Progenitor cell of endocrine pancreas (in vitro differentiated cells): Measurements from ENCODE around the gene TLE2. TPM values are rescaled to one million over a fixed set of nuclear protein-coding genes. Genes with fewer than 3 reads are reported as not detected.
A peak's percentile ranks its signal among the peaks of the same experiment; 100 is the strongest.

Experiments
- DNase-seq: peaks from one replicate; pipeline ENCODE4 v3.0.0; 2021; ENCODE audit warnings: low spot score; ENCODE audit not compliant: unreplicated experiment
- H3K27ac Mint-ChIP-seq: 2 replicates; pipeline ENCODE4 v1.8.0; 2021; ENCODE audit warnings: mild to moderate bottlenecking, moderate library complexity, mixed read lengths
- H3K27me3 Mint-ChIP-seq: 2 replicates; pipeline ENCODE4 v1.8.0; 2021; ENCODE audit warnings: mixed read lengths
- H3K36me3 Mint-ChIP-seq: 2 replicates; pipeline ENCODE4 v1.8.0; 2022; ENCODE audit warnings: mixed read lengths; ENCODE audit not compliant: insufficient read depth
- H3K4me1 Mint-ChIP-seq: 2 replicates; pipeline ENCODE4 v1.8.0; 2021; ENCODE audit warnings: low read depth, mixed read lengths
- H3K4me3 Mint-ChIP-seq: 2 replicates; pipeline ENCODE4 v1.8.0; 2021; ENCODE audit warnings: low read depth, mild to moderate bottlenecking, moderate library complexity, mixed read lengths
- H3K9me3 Mint-ChIP-seq: 2 replicates; pipeline ENCODE4 v1.8.0; 2021; ENCODE audit warnings: low read depth, mixed read lengths
- CTCF ChIP-seq: fragments of 200-600 bp; sonication (generic); IDR thresholded peaks from one replicate; pipeline ENCODE4 v1.5.0; 2021; ENCODE audit warnings: antibody characterized with exemption, mild to moderate bottlenecking; ENCODE audit not compliant: unreplicated experiment
- total RNA-seq: library from RNA; stranded (reverse); gene quantifications from 2 replicates; pipeline ENCODE4 v1.2.1, GENCODE V29; 2021

The TLE2 gene
- total RNA-seq, 1 donor from 2014 or later = 160 TPM

GRCh38 chr19:3027981-3028304, 1.1 kb downstream of the TLE2 start:
- Mint-ChIP-seq H3K27ac (peak overlapping the region; percentile 56), H3K4me3 (peak overlapping the region; percentile 73), H3K27me3 (no peaks in the 10 kb centered on the region), H3K9me3 (no peaks in the 10 kb centered on the region), H3K36me3 (peaks cover 4% of the 10 kb centered on the region), H3K4me1 (peaks cover 31% of the 10 kb centered on the region)
- no peak for TF ChIP-seq CTCF
- DNase-seq = no peak

GRCh38 chr19:3027292-3027691, 1.8 kb downstream of the TLE2 start:
- H3K27me3 Mint-ChIP-seq = no peaks in the 10 kb centered on the region
- peak overlapping the region; percentile 56 for H3K27ac Mint-ChIP-seq
- peaks cover 6% of the 10 kb centered on the region for H3K36me3 Mint-ChIP-seq
- no peak for TF ChIP-seq CTCF
- no peaks in the 10 kb centered on the region for H3K9me3 Mint-ChIP-seq
- peak overlapping the region; percentile 73 for H3K4me3 Mint-ChIP-seq
- H3K4me1 Mint-ChIP-seq = peaks cover 30% of the 10 kb centered on the region
- no peak for DNase-seq

DNA sequence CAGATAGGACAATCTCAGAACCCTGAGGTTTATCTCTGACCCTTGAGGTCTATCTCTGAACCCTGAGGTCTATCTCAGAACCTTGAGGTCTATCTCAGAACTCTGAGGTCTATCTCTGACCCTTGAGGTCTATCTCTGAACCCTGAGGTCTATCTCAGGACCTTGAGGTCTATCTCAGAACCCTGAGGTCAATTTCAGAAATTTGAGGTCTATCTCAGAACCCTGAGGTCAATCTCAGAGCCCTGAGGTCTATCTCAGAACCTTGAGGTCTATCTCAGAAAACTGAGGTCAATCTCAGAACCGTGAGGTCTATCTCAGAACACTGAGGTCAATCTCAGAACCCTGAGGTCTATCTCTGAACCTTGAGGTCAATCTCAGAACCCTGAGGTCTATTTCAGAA, 2.3 kb downstream of the TLE2 start:
- peaks cover 30% of the 10 kb centered on the region for H3K4me1 Mint-ChIP-seq
- H3K27me3 Mint-ChIP-seq = no peaks in the 10 kb centered on the region
- no peak for DNase-seq
- no peaks in the 10 kb centered on the region for H3K9me3 Mint-ChIP-seq
- TF ChIP-seq CTCF = no peak
- peaks cover 6% of the 10 kb centered on the region for H3K36me3 Mint-ChIP-seq
- no peak overlapping the region for H3K4me3 Mint-ChIP-seq
- no peak overlapping the region for H3K27ac Mint-ChIP-seq

GRCh38 chr19:3025549-3025886, 3.6 kb downstream of the TLE2 start:
- Mint-ChIP-seq H3K4me3 (peak overlapping the region; percentile 64), H3K27ac (peak overlapping the region; percentile 93), H3K4me1 (peaks cover 22% of the 10 kb centered on the region), H3K36me3 (peaks cover 6% of the 10 kb centered on the region), H3K27me3 (no peaks in the 10 kb centered on the region), H3K9me3 (no peaks in the 10 kb centered on the region)
- no peak for TF ChIP-seq CTCF
- no peak for DNase-seq

- Mint-ChIP-seq H3K27me3 (no peaks in the 10 kb centered on the region), H3K27ac (peak overlapping the region; percentile 93), H3K9me3 (no peaks in the 10 kb centered on the region), H3K4me1 (peaks cover 21% of the 10 kb centered on the region), H3K4me3 (peak overlapping the region; percentile 64), H3K36me3 (peaks cover 7% of the 10 kb centered on the region)
- no peak for DNase-seq
- no peak for TF ChIP-seq CTCF
These were observed 4.1 kb downstream of the TLE2 start for GRCh38 chr19:3024870-3025548.
